ENCODE measurements around the gene DTNB.

DNA sequence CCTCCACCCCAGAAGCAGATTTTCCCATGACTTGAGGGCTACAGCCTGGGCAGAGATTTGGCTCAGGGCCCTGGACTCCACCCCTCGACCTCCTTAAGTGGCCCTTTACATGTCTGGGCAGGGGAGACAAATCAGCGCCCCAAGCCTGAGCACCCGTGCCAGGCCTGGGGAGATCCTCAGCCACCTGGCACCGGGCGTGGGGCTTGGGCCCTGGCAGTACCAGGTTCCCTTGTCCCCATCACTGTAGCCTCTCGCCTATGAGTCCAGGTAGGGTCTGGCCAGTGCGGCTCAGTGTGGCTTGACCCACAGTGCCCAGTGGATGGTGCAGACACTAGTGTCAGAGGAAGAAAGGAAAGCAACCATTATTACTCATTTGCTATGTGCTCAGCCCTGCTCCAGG is 309.6 kb downstream of the DTNB start:
- TF ChIP-seq, protein P1, sequence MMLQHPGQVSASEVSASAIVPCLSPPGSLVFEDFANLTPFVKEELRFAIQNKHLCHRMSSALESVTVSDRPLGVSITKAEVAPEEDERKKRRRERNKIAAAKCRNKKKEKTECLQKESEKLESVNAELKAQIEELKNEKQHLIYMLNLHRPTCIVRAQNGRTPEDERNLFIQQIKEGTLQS (IDR thresholded peaks at IDR 0.05; ENCODE audit: borderline replicate concordance, extremely low read depth, low read depth, low read length), result no peak
- TF ChIP-seq, protein P2, sequence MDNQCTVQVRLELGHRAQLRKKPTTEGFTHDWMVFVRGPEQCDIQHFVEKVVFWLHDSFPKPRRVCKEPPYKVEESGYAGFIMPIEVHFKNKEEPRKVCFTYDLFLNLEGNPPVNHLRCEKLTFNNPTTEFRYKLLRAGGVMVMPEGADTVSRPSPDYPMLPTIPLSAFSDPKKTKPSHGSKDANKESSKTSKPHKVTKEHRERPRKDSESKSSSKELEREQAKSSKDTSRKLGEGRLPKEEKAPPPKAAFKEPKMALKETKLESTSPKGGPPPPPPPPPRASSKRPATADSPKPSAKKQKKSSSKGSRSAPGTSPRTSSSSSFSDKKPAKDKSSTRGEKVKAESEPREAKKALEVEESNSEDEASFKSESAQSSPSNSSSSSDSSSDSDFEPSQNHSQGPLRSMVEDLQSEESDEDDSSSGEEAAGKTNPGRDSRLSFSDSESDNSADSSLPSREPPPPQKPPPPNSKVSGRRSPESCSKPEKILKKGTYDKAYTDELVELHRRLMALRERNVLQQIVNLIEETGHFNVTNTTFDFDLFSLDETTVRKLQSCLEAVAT (IDR thresholded peaks at IDR 0.05), result no peak

Data from GM12878 (cell line).